ENCODE measurements around the gene KRT82. TPM values are rescaled to one million over a fixed set of nuclear protein-coding genes. Genes with fewer than 3 reads are reported as not detected.
A peak's percentile ranks its signal among the peaks of the same experiment; 100 is the strongest.

KRT82 gene
- total RNA-seq, 4 donors from 2014 or later = not detected

DNA sequence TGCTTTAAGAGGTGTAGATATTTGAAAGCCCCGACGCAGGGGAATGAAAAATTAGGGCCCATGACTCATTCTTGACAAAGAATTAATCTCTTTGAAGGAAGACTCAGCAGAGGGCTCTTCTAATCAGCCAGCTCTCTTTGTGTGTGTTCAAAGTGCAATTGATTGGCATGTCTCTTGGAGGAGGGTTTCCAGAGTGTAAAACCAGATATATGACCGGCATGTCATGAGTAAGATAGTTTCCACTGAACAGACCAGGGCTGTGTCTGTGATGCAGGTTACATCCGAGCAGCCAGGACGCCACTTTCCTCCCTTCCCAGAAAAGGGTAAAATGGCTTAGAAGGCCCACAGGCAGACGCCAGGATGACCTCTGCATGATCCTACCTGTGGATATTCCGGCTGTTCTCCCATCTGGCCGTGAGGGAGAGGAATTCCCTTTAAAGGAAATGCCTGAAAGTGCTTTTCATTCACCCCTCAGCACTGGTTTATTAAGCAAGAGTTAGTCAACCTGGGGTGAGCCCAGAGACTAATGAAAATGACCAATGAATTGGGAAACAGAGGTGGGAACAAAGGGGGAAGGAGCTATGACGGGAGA lies 35.3 kb upstream of the KRT82 start:
- H3K4me3 ChIP-seq = no peak overlapping the region
- TF ChIP-seq POLR2A (IDR thresholded peaks at IDR 0.05) = no peak
- no peak for TF ChIP-seq CTCF (IDR thresholded peaks at IDR 0.05)
- no peaks in the 10 kb centered on the region for H3K9me3 ChIP-seq
- DNase-seq = no peak
- H3K27me3 ChIP-seq = no peaks in the 10 kb centered on the region
- H3K36me3 ChIP-seq = no peaks in the 10 kb centered on the region
- peak overlapping the region in 1 of 4 donors; percentile 17 for H3K27ac ChIP-seq
- H3K4me1 ChIP-seq = peaks cover 0 to 9% (median 0%) of the 10 kb centered on the region in 4 donors

GRCh38 chr12:52440821-52441319 lies 34.7 kb upstream of the KRT82 start:
- no peak for TF ChIP-seq POLR2A (IDR thresholded peaks at IDR 0.05)
- TF ChIP-seq CTCF (IDR thresholded peaks at IDR 0.05) = no peak

GRCh38 chr12:52439845-52440244 lies 33.7 kb upstream of the KRT82 start:
- DNase-seq = no peak
- H3K27ac ChIP-seq = no peak overlapping the region
- H3K4me3 ChIP-seq = no peak overlapping the region
- peaks cover 0 to 15% (median 0%) of the 10 kb centered on the region in 4 donors for H3K4me1 ChIP-seq
- no peaks in the 10 kb centered on the region for H3K36me3 ChIP-seq
- no peaks in the 10 kb centered on the region for H3K9me3 ChIP-seq
- no peaks in the 10 kb centered on the region for H3K27me3 ChIP-seq
- TF ChIP-seq CTCF (IDR thresholded peaks at IDR 0.05) = no peak
- TF ChIP-seq POLR2A (IDR thresholded peaks at IDR 0.05) = no peak

More at GRCh38 chr12:52440821-52441319, 34.7 kb upstream of the KRT82 start:
- Histone ChIP-seq H3K27ac (peak overlapping the region in 1 of 4 donors; percentile 17), H3K36me3 (no peaks in the 10 kb centered on the region), H3K27me3 (no peaks in the 10 kb centered on the region), H3K9me3 (no peaks in the 10 kb centered on the region), H3K4me3 (no peak overlapping the region), H3K4me1 (peaks cover 0 to 14% (median 0%) of the 10 kb centered on the region in 4 donors)
- DNase-seq = no peak

GRCh38 chr12:52439420-52439819 lies 33.3 kb upstream of the KRT82 start:
- TF ChIP-seq POLR2A (IDR thresholded peaks at IDR 0.05) (no peak), CTCF (IDR thresholded peaks at IDR 0.05) (no peak)
- Histone ChIP-seq H3K27me3 (no peaks in the 10 kb centered on the region), H3K36me3 (no peaks in the 10 kb centered on the region), H3K4me3 (no peak overlapping the region), H3K9me3 (no peaks in the 10 kb centered on the region), H3K4me1 (peaks cover 0 to 15% (median 0%) of the 10 kb centered on the region in 4 donors), H3K27ac (no peak overlapping the region)
- DNase-seq = no peak

DNA sequence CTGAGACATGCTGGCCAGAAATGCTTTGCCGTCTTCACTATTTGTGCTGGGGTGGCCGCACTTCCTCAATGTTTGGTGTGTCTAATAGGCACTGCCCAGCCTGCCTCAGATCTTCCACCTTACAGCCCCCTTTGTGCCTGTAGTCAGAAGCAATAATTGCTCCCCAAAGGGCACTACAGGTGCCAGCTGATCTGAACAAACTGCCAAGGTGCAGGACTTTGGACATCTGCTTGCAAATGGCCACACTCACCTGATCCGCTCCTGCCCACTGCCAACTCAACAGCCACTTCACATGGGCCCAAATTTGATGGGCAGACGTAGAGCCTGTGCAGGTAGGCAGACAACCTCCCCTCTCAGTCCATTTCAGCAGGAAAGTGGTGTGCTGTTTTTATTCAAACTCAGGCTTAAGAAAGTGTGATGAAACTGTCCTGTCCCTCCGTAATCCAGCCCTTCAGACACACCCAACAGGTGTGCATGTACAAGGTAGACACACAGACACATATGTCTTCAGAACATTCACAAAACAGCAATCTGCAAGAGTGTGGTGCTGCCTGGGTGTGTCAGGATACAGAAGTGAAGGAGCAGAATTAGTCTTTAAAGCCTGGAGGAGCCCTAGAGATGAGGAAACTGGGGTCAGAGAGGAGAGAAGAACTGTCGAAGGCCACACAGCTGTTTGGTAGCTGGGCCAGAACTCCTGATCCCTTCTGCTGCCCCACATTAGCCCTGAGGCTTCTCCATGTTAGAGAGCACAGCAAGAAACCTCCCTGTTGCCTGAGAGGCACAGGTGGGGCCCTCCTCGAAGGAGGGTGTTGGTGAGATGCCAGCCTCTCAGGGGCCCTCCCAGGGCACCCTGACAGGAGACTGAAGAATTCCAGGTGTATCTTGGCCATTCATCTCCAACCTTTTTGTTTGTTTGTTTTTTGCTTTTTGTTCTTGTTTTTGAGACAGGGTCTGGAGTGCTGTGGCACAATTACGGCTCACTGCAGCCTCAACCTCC lies 32.5 kb upstream of the KRT82 start:
- no peaks in the 10 kb centered on the region for H3K27me3 ChIP-seq
- no peak overlapping the region for H3K4me3 ChIP-seq
- H3K36me3 ChIP-seq = no peaks in the 10 kb centered on the region
- TF ChIP-seq CTCF (IDR thresholded peaks at IDR 0.05) (no peak), POLR2A (IDR thresholded peaks at IDR 0.05) (no peak)
- peaks cover 0 to 15% (median 0%) of the 10 kb centered on the region in 4 donors for H3K4me1 ChIP-seq
- H3K9me3 ChIP-seq = no peaks in the 10 kb centered on the region
- H3K27ac ChIP-seq = no peak overlapping the region
- DNase-seq = no peak
